ENCODE results near the gene ZMPSTE24.

- no peak for TF ChIP-seq CTCF (IDR thresholded peaks at IDR 0.05; ENCODE audit: low read depth, low read length, poor library complexity, severe bottlenecking)
- no peak for TF ChIP-seq EZH2phosphoT487 (IDR thresholded peaks at IDR 0.05; ENCODE audit: borderline replicate concordance, low read length)
Measured at GRCh38 chr1:40257313-40257687, 736 bp upstream of the ZMPSTE24 start.
